ENCODE data around the gene SLC4A3. TPM values are rescaled to one million over a fixed set of nuclear protein-coding genes. Genes with fewer than 3 reads are reported as not detected.
"Not testable (repeated sequence)": the region's sequence is repeated elsewhere in the genome, so short reads cannot be mapped to it uniquely, and the experiment has no call there.

Gene SLC4A3
- total RNA-seq, 6 experiments from 2014 or later = 0.14 to 0.42 (median 0.27) TPM; not detected in 1

GRCh38 chr2:219645631-219646527 lies 18.4 kb downstream of the SLC4A3 start:
- ATAC-seq (no peak), DNase-seq (no peak)
- no peak overlapping the region for H3K4me3 ChIP-seq
- TF ChIP-seq CTCF (IDR thresholded peaks at IDR 0.05) = no peak
- TF ChIP-seq POLR2A (IDR thresholded peaks at IDR 0.05) = no peak
- H3K9me3 ChIP-seq = no peaks in the 10 kb centered on the region
- no peaks in the 10 kb centered on the region for H3K4me1 ChIP-seq
- H3K27ac ChIP-seq = no peak overlapping the region
- intact Hi-C loops (cut with DNase I) = loop anchor here in 1 of 2 donors (5.0 kb wide), 1 partner anchor 109 kb away; no protein-coding TSS in a partner anchor
- H3K36me3 ChIP-seq = no peaks in the 10 kb centered on the region
- WGBS (ENCODE audit: insufficient coverage, low coverage, low lambda C conversion rate, missing lambda C conversion rate) = 65% methylated on average over 9 of the region's 12 CpGs
- H3K27me3 ChIP-seq = no peaks in the 10 kb centered on the region

GRCh38 chr2:219648176-219648575 lies 20.7 kb downstream of the SLC4A3 start:
- intact Hi-C loops (cut with DNase I) = loop anchor here in 1 of 2 donors (5.0 kb wide), 1 partner anchor 111 kb away; no protein-coding TSS in a partner anchor
- no peak for ATAC-seq
- no peaks in the 10 kb centered on the region for H3K27me3 ChIP-seq

GRCh38 chr2:219648963-219649362 lies 21.5 kb downstream of the SLC4A3 start:
- TF ChIP-seq POLR2A (IDR thresholded peaks at IDR 0.05) (no peak), CTCF (IDR thresholded peaks at IDR 0.05) (no peak)
- ATAC-seq (no peak), DNase-seq (no peak)
- Histone ChIP-seq H3K27me3 (no peaks in the 10 kb centered on the region), H3K9me3 (no peaks in the 10 kb centered on the region), H3K36me3 (no peaks in the 10 kb centered on the region), H3K4me1 (no peaks in the 10 kb centered on the region), H3K4me3 (no peak overlapping the region), H3K27ac (no peak overlapping the region)
- 57% methylated on average over 4 of the region's 4 CpGs for WGBS (ENCODE audit: insufficient coverage, low coverage, low lambda C conversion rate, missing lambda C conversion rate)
- intact Hi-C loops (cut with DNase I) = loop anchor here in 1 of 2 donors (5.0 kb wide), 1 partner anchor 112 kb away; no protein-coding TSS in a partner anchor

More at GRCh38 chr2:219648176-219648575, 20.7 kb downstream of the SLC4A3 start:
- Histone ChIP-seq H3K9me3 (no peaks in the 10 kb centered on the region), H3K27ac (no peak overlapping the region), H3K36me3 (no peaks in the 10 kb centered on the region), H3K4me1 (no peaks in the 10 kb centered on the region), H3K4me3 (no peak overlapping the region)
- DNase-seq = no peak
- TF ChIP-seq POLR2A (IDR thresholded peaks at IDR 0.05) (no peak), CTCF (IDR thresholded peaks at IDR 0.05) (no peak)
- WGBS (ENCODE audit: insufficient coverage, low coverage, low lambda C conversion rate, missing lambda C conversion rate) = 57% methylated on average over 2 of the region's 2 CpGs

GRCh38 chr2:219650426-219651248 lies 23.2 kb downstream of the SLC4A3 start:
- 47% methylated on average over 4 of the region's 8 CpGs for WGBS (ENCODE audit: insufficient coverage, low coverage, low lambda C conversion rate, missing lambda C conversion rate)
- no peak for DNase-seq

GRCh38 chr2:219651656-219652055 lies 24.2 kb downstream of the SLC4A3 start:
- ATAC-seq; H3K27me3 ChIP-seq; intact Hi-C loops (cut with DNase I); H3K4me3 ChIP-seq; DNase-seq; H3K9me3 ChIP-seq; H3K4me1 ChIP-seq; H3K36me3 ChIP-seq; H3K27ac ChIP-seq: not testable (repeated sequence)
- WGBS (ENCODE audit: insufficient coverage, low coverage, low lambda C conversion rate, missing lambda C conversion rate) = 33% methylated on average over 2 of the region's 6 CpGs

More at GRCh38 chr2:219650426-219651248, 23.2 kb downstream of the SLC4A3 start:
- H3K27me3 ChIP-seq = no peaks in the 10 kb centered on the region
- H3K27ac ChIP-seq = no peak overlapping the region
- no peaks in the 10 kb centered on the region for H3K4me1 ChIP-seq
- no peaks in the 10 kb centered on the region for H3K36me3 ChIP-seq
- ATAC-seq = no peak
- TF ChIP-seq POLR2A (IDR thresholded peaks at IDR 0.05) = no peak
- no peak for TF ChIP-seq CTCF (IDR thresholded peaks at IDR 0.05)
- H3K4me3 ChIP-seq = no peak overlapping the region
- intact Hi-C loops (cut with DNase I) = no loop called here
- no peaks in the 10 kb centered on the region for H3K9me3 ChIP-seq

Measured in right lobe of liver (tissue), 6 donors.